ENCODE results near the gene COQ9.

DNA sequence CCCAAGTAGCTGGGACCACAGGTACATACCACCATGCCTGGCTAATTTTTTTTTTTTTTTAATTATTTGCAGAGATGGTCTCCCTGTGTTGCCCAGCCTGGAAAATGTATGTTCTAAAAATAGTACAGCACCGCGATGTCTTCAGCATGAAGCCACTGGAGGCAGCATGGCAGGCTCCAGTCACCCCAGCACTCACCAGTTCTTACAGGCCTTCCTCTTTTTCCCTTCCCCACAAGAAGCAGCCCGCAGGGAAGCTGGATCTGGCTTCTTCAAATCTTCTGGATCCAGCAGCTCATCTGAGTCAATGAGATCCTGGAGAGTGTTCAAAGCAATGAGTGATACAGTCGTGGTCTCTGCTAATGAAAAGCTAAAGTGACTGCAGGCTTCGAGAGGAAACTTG lies 16.3 kb upstream of the COQ9 start:
- TF ChIP-seq, protein P1, sequence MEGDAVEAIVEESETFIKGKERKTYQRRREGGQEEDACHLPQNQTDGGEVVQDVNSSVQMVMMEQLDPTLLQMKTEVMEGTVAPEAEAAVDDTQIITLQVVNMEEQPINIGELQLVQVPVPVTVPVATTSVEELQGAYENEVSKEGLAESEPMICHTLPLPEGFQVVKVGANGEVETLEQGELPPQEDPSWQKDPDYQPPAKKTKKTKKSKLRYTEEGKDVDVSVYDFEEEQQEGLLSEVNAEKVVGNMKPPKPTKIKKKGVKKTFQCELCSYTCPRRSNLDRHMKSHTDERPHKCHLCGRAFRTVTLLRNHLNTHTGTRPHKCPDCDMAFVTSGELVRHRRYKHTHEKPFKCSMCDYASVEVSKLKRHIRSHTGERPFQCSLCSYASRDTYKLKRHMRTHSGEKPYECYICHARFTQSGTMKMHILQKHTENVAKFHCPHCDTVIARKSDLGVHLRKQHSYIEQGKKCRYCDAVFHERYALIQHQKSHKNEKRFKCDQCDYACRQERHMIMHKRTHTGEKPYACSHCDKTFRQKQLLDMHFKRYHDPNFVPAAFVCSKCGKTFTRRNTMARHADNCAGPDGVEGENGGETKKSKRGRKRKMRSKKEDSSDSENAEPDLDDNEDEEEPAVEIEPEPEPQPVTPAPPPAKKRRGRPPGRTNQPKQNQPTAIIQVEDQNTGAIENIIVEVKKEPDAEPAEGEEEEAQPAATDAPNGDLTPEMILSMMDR (IDR thresholded peaks at IDR 0.05), result no peak
- no peak for TF ChIP-seq EP300 (IDR thresholded peaks at IDR 0.05; ENCODE audit: low read depth)

All from transverse colon (tissue), 3 donors.